HUES6 (cell line): ENCODE data around the gene GALNT16.

ENCODE experiments used
- H3K27ac ChIP-seq: 2 replicates; pipeline ENCODE4 v1.7.0; 2013; ENCODE audit warnings: low read depth, mild to moderate bottlenecking, low read length, inconsistent platforms
- H3K27me3 ChIP-seq: 2 replicates; pipeline ENCODE4 v1.6.1; 2013; ENCODE audit warnings: low read length; ENCODE audit not compliant: control insufficient read depth, insufficient read depth
- H3K36me3 ChIP-seq: 2 replicates; pipeline ENCODE4 v1.6.1; 2013; ENCODE audit warnings: low read length; ENCODE audit not compliant: control insufficient read depth, insufficient read depth
- H3K4me1 ChIP-seq: 2 replicates; pipeline ENCODE4 v1.6.1; 2013; ENCODE audit warnings: low read length; ENCODE audit not compliant: control insufficient read depth, insufficient read depth
- H3K4me3 ChIP-seq: 2 replicates; pipeline ENCODE4 v1.5.1; 2013; ENCODE audit warnings: low read depth, low read length
- H3K9ac ChIP-seq: one replicate; pipeline ENCODE4 v1.6.1; 2013; ENCODE audit warnings: mild to moderate bottlenecking, low read length
- H3K9me3 ChIP-seq: 2 replicates; pipeline ENCODE4 v1.6.1; 2013; ENCODE audit warnings: low read depth, low read length; ENCODE audit not compliant: control insufficient read depth, insufficient read depth

The GALNT16 gene

GRCh38 chr14:69356903-69357543 is 97.1 kb downstream of the GALNT16 start:
- H3K27me3 ChIP-seq: no peaks in the 10 kb centered on the region

GRCh38 chr14:69357544-69358200 is 97.7 kb downstream of the GALNT16 start:
- no peak overlapping the region for H3K4me3 ChIP-seq
- no peaks in the 10 kb centered on the region for H3K36me3 ChIP-seq
- no peaks in the 10 kb centered on the region for H3K4me1 ChIP-seq
- no peak overlapping the region for H3K9ac ChIP-seq
- no peaks in the 10 kb centered on the region for H3K27me3 ChIP-seq
- no peaks in the 10 kb centered on the region for H3K9me3 ChIP-seq
- H3K27ac ChIP-seq: no peak overlapping the region

More at GRCh38 chr14:69356903-69357543, 97.1 kb downstream of the GALNT16 start:
- Histone ChIP-seq H3K36me3 (no peaks in the 10 kb centered on the region), H3K9me3 (no peaks in the 10 kb centered on the region), H3K4me3 (no peak overlapping the region), H3K4me1 (no peaks in the 10 kb centered on the region), H3K9ac (no peak overlapping the region), H3K27ac (no peak overlapping the region)

DNA sequence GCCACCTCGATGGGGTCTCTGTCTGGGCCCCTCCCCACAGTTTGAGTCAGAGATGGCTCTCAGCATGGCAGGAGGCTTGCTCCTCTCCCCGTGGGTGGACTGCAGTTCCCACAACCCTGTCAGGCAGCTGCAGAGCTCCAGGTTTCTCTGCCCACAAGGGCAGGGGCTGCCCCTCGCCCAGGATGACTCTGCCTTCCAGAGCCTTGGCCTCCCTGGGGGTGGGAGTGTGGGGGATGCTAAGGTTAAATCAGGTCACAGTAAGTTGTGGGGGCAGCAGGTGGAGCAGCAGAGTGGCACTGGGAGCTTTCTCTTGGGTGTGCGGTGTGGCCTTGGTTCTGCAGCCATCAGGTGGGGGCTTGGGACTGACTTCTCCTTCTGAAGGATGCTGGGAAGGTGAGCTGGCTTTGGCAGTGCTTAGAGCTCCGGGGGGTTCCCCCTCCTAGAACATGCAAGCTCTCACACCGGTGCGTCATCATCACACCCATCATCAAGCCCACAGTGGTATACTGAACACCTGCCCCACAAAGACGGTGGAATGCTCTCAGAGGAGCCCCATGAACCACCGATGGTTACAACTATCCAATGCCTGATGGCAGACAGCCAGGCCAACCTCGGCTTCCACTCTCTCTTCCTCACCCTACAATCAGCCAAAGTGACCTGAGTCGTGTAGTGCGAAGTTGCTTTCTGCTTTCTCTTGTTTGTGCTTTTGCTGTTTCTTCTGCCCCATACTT is 98.4 kb downstream of the GALNT16 start:
- H3K9me3 ChIP-seq: no peaks in the 10 kb centered on the region
- no peaks in the 10 kb centered on the region for H3K4me1 ChIP-seq
- no peak overlapping the region for H3K9ac ChIP-seq
- no peak overlapping the region for H3K27ac ChIP-seq
- H3K27me3 ChIP-seq: no peaks in the 10 kb centered on the region
- no peaks in the 10 kb centered on the region for H3K36me3 ChIP-seq
- H3K4me3 ChIP-seq: no peak overlapping the region

DNA sequence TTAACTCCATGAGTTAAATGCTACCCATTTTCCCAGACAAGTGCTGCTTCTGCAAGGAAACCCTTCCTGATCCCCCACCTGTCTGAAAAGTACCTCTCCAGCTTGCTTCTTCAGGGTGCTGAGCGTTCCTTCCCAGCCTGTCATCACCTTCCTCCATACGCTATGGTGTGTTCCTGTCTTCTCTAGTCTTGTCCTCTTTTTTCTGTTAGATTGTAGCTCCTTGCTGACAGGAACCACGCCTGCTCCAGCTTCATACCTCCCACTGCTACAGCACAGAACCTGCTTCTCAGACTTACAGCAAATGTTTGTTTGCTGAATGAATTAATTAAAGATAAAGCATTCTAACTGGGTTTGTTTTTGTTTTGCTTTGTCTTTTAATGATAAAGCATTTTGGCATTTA is 99.0 kb downstream of the GALNT16 start:
- H3K27ac ChIP-seq: no peak overlapping the region
- H3K36me3 ChIP-seq: no peaks in the 10 kb centered on the region
- no peak overlapping the region for H3K4me3 ChIP-seq
- H3K9me3 ChIP-seq: no peaks in the 10 kb centered on the region
- no peaks in the 10 kb centered on the region for H3K27me3 ChIP-seq
- no peaks in the 10 kb centered on the region for H3K4me1 ChIP-seq
- no peak overlapping the region for H3K9ac ChIP-seq

DNA sequence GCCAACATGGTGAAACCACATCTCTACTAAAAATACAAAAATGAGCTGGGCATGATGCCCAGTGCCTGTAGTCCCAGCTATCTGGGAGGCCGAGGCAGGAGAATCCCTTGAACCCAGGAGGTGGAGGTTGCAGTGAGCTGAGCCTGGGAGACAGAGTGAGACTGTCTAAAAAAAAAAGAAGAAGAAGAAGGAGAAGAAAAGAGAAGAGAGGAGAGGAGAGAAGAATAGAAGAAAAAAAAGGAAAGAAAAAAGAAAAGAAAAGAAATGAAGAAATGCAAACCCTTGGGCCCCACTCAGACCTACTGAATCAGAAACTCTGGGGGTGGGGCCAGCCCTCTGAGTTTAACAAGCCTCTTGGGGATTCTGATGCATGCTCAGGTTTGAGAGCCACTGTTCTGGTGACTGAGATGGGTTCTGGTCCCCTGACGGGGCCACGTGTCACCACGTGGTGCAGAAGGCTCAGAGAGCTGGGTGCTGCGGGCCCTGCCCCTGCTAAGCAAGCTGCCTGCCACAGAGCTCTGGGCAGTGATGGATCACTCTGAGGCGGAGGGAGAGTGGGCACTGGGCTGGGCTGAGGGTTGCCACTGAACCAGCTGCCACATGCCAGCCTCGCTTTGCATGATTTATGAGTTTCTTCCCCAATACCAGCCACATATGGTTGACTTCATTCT is 100.6 kb downstream of the GALNT16 start:
- no peaks in the 10 kb centered on the region for H3K9me3 ChIP-seq
- no peaks in the 10 kb centered on the region for H3K4me1 ChIP-seq
- H3K9ac ChIP-seq: no peak overlapping the region
- no peak overlapping the region for H3K27ac ChIP-seq
- H3K4me3 ChIP-seq: no peak overlapping the region
- H3K36me3 ChIP-seq: no peaks in the 10 kb centered on the region
- no peaks in the 10 kb centered on the region for H3K27me3 ChIP-seq

- no peak overlapping the region for H3K4me3 ChIP-seq
- H3K4me1 ChIP-seq: no peaks in the 10 kb centered on the region
- no peaks in the 10 kb centered on the region for H3K36me3 ChIP-seq
- H3K9ac ChIP-seq: no peak overlapping the region
- no peaks in the 10 kb centered on the region for H3K9me3 ChIP-seq
- no peak overlapping the region for H3K27ac ChIP-seq
- H3K27me3 ChIP-seq: no peaks in the 10 kb centered on the region
These were observed 103.1 kb downstream of the GALNT16 start for GRCh38 chr14:69363055-69363454.

DNA sequence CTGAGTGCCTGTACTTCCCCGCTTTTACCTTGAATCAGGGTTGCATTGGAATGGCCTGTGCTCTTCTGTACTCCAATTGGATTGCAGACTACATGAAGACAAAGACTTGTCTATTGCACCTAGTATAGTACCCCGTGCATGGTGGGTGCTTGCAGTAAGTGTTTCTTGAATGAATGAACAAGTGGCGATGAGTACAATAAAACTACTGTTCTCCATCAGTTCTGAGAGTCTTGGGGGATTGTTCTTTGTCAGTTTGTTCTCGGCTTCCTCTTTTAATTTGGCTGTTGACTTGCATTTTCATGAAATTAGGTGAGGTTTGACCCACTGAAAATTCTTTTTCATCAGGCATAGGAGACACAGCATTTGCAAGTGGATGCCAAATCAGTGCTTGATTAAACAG is 104.0 kb downstream of the GALNT16 start:
- H3K4me1 ChIP-seq: no peaks in the 10 kb centered on the region
- no peaks in the 10 kb centered on the region for H3K9me3 ChIP-seq
- H3K4me3 ChIP-seq: no peak overlapping the region
- no peak overlapping the region for H3K27ac ChIP-seq
- H3K36me3 ChIP-seq: no peaks in the 10 kb centered on the region
- no peak overlapping the region for H3K9ac ChIP-seq
- no peaks in the 10 kb centered on the region for H3K27me3 ChIP-seq

GRCh38 chr14:69364378-69364777 is 104.4 kb downstream of the GALNT16 start:
- Histone ChIP-seq H3K9ac (no peak overlapping the region), H3K4me1 (no peaks in the 10 kb centered on the region), H3K9me3 (no peaks in the 10 kb centered on the region), H3K4me3 (no peak overlapping the region), H3K27ac (no peak overlapping the region), H3K27me3 (no peaks in the 10 kb centered on the region), H3K36me3 (no peaks in the 10 kb centered on the region)

- no peak overlapping the region for H3K27ac ChIP-seq
- H3K4me1 ChIP-seq: no peaks in the 10 kb centered on the region
- H3K9me3 ChIP-seq: no peaks in the 10 kb centered on the region
- no peak overlapping the region for H3K9ac ChIP-seq
- H3K4me3 ChIP-seq: no peak overlapping the region
- no peaks in the 10 kb centered on the region for H3K36me3 ChIP-seq
- H3K27me3 ChIP-seq: no peaks in the 10 kb centered on the region
These were observed 106.1 kb downstream of the GALNT16 start for GRCh38 chr14:69366069-69366468.

- no peaks in the 10 kb centered on the region for H3K27me3 ChIP-seq
- no peaks in the 10 kb centered on the region for H3K9me3 ChIP-seq
- H3K9ac ChIP-seq: no peak overlapping the region
- H3K4me3 ChIP-seq: no peak overlapping the region
- H3K27ac ChIP-seq: no peak overlapping the region
- H3K36me3 ChIP-seq: no peaks in the 10 kb centered on the region
- no peaks in the 10 kb centered on the region for H3K4me1 ChIP-seq
These were observed 106.8 kb downstream of the GALNT16 start for GRCh38 chr14:69366761-69367160.

- Histone ChIP-seq H3K4me1 (no peaks in the 10 kb centered on the region), H3K27ac (no peak overlapping the region), H3K36me3 (peaks cover 8% of the 10 kb centered on the region), H3K9me3 (no peaks in the 10 kb centered on the region), H3K4me3 (no peak overlapping the region), H3K9ac (no peak overlapping the region), H3K27me3 (no peaks in the 10 kb centered on the region)
These were observed 108.4 kb downstream of the GALNT16 start for GRCh38 chr14:69368381-69368780.
